ENCODE results near the gene FLCN. TPM values are rescaled to one million over a fixed set of nuclear protein-coding genes. Genes with fewer than 3 reads are reported as not detected.

The FLCN gene
- total and polyA plus RNA-seq, 2 donors (not counting 3 experiments of a cell fraction or from before 2014, with no cell fraction given), result 38.8 to 68.9 TPM

DNA sequence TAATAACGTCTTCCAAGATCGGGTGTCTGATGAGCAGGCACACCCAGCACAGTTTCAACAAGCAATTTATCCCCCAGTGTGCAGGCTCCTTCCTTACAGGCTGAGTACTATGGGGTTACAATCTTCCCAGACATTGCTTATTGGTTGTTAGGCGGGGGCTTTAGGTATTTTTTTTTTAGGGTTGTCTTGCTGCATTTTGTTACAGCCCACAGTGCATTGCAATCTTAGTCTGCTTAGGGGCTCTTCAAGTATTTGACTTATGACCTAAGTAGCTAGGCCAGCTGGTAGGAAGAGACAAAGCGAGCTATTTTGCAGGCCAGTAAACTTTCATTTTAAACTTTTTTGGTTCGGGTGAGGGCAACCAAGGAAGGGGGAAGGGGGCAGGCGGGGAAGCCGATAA lies 36.7 kb downstream of the FLCN start:
- no peaks in the 10 kb centered on the region for H3K9me1 ChIP-seq (replicated peaks; ENCODE audit: control insufficient read depth, extremely low read depth, insufficient read depth, low read length)
- no peak overlapping the region for H3K4me3 ChIP-seq (replicated peaks in 1 of 3; ENCODE audit: insufficient read depth in 1 of 3, low read depth in 1 of 3, low read length in 3 of 3)
- ChIA-PET POLR2A (no interaction called here), CTCF (interaction anchor here (1.5 kb wide), 1 partner anchor 9 kb away, joined by 7 read pairs; no protein-coding TSS in a partner anchor)
- no peak for DNase-seq (ENCODE audit: low read depth, low spot score)
- intact Hi-C loops (cut with micrococcal nuclease) (no loop called here), dilution Hi-C loops (cut with MboI; ENCODE audit: extremely low pct_ligation_motif_present, low sequenced_read_pairs) (no loop called here)
- H3K27me3 ChIP-seq (ENCODE audit: control insufficient read depth in 2 of 2, insufficient read depth in 2 of 2, low read length in 2 of 2), result no peaks in the 10 kb centered on the region
- H2AFZ ChIP-seq (ENCODE audit: low read depth, low read length), result no peak overlapping the region
- H4K20me1 ChIP-seq (replicated peaks; ENCODE audit: control insufficient read depth, extremely low read depth, insufficient read depth, low read length), result no peaks in the 10 kb centered on the region
- no peak overlapping the region for H3K9ac ChIP-seq (replicated peaks; ENCODE audit: extremely low read depth, insufficient read depth, low read length)
- FAIRE-seq, result no peak
- no peak overlapping the region for H3K4me2 ChIP-seq (ENCODE audit: insufficient read depth, low read length)
- no peaks in the 10 kb centered on the region for H3K36me3 ChIP-seq (ENCODE audit: control insufficient read depth in 2 of 2, extremely low read depth in 1 of 2, insufficient read depth in 2 of 2, low read length in 2 of 2)
- H3K9me3 ChIP-seq (replicated peaks; ENCODE audit: control insufficient read depth, insufficient read depth, low read length), result no peaks in the 10 kb centered on the region
- TF ChIP-seq GATA2 (IDR thresholded peaks at IDR 0.05; ENCODE audit: insufficient read depth, insufficient read length, low read depth, low read length) (no peak), JUN (IDR thresholded peaks at IDR 0.05; ENCODE audit: borderline replicate concordance, insufficient read depth, insufficient read length, low read depth) (no peak), FOS (IDR thresholded peaks at IDR 0.05; ENCODE audit: borderline replicate concordance, insufficient read depth, low read length) (no peak), EZH2 (IDR thresholded peaks at IDR 0.05; ENCODE audit: borderline replicate concordance, low read depth, low read length, severe bottlenecking) (no peak), CTCF (IDR thresholded peaks at IDR 0.05; ENCODE audit: extremely low read depth in 1 of 2, insufficient read depth in 1 of 2, low read depth in 1 of 2, low read length in 2 of 2) (no peak), MYC (IDR thresholded peaks at IDR 0.05; ENCODE audit: low read depth, low read length) (no peak), POLR2AphosphoS5 (IDR thresholded peaks at IDR 0.05; ENCODE audit: insufficient read depth, low read depth, low read length) (no peak), POLR2A (IDR thresholded peaks at IDR 0.05; ENCODE audit: low read depth, low read length) (no peak)
- TF ChIP-seq, protein P1, sequence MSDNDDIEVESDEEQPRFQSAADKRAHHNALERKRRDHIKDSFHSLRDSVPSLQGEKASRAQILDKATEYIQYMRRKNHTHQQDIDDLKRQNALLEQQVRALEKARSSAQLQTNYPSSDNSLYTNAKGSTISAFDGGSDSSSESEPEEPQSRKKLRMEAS (IDR thresholded peaks at IDR 0.05; ENCODE audit: insufficient read depth, insufficient read length), result no peak
- peaks cover 8% of the 10 kb centered on the region for H3K4me1 ChIP-seq (ENCODE audit: control insufficient read depth, extremely low read depth, insufficient read depth, low read length)
- BruUV-seq (replicated peaks), result no TSS peak
- H3K79me2 ChIP-seq (ENCODE audit: control insufficient read depth, insufficient read depth, low read length), result no peaks in the 10 kb centered on the region
- H3K27ac ChIP-seq (ENCODE audit: insufficient read depth, low read depth, low read length), result no peak overlapping the region
